GM23338 (cell line): ENCODE measurements around the gene ALOX5AP. TPM values are rescaled to one million over a fixed set of nuclear protein-coding genes. Genes with fewer than 3 reads are reported as not detected.

Experiments
- ATAC-seq: fragments of 200-7000 bp; cut with Tn5 transposase; 3 replicates; pipeline ENCODE4 v1.9.1; 2020
- DNase-seq: peaks from one replicate; pipeline ENCODE4 v3.0.0-alpha.2; 2015; ENCODE audit warnings: low spot score
- H2AFZ ChIP-seq: fragments of 200-600 bp; sonication (generic); 2 replicates; pipeline ENCODE4 v1.8.0; 2016; ENCODE audit warnings: antibody characterized with exemption, mild to moderate bottlenecking, moderate library complexity
- H3F3A ChIP-seq: fragments of 200-600 bp; sonication (generic); replicated peaks from 2 replicates; pipeline ENCODE4 v1.8.0; 2017; ENCODE audit warnings: antibody characterized with exemption, mixed run types, low read depth
- H3K27ac ChIP-seq: fragments of 200-600 bp; sonication (generic); 2 replicates; pipeline ENCODE4 v1.6.1; 2016; ENCODE audit warnings: low read depth
- H3K27me3 ChIP-seq: fragments of 200-600 bp; sonication (generic); 2 replicates; pipeline ENCODE4 v1.8.0; 2016; ENCODE audit warnings: mild to moderate bottlenecking, mixed run types, moderate library complexity; ENCODE audit not compliant: insufficient read depth
- H3K36me3 ChIP-seq: fragments of 200-600 bp; sonication (generic); 2 replicates; pipeline ENCODE4 v1.8.0; 2016; ENCODE audit warnings: mild to moderate bottlenecking; ENCODE audit not compliant: insufficient read depth
- H3K4me1 ChIP-seq: fragments of 200-600 bp; sonication (generic); 2 replicates; pipeline ENCODE4 v1.8.0; 2016; ENCODE audit warnings: mild to moderate bottlenecking, moderate library complexity; ENCODE audit not compliant: insufficient read depth
- H3K4me2 ChIP-seq: fragments of 200-600 bp; sonication (generic); 2 replicates; pipeline ENCODE4 v1.7.1; 2017; ENCODE audit warnings: mixed run types
- H3K4me3 ChIP-seq: fragments of 200-600 bp; sonication (generic); 2 replicates; pipeline ENCODE4 v1.6.1; 2016; ENCODE audit warnings: mixed run types
- H3K79me2 ChIP-seq: fragments of 200-600 bp; sonication (generic); replicated peaks from 2 replicates; pipeline ENCODE4 v1.8.0; 2017; ENCODE audit warnings: mild to moderate bottlenecking; ENCODE audit not compliant: insufficient read depth
- H3K9me2 ChIP-seq: fragments of 200-600 bp; sonication (generic); 2 replicates; pipeline ENCODE4 v1.8.0; 2017; ENCODE audit not compliant: insufficient read depth
- H4K20me1 ChIP-seq: fragments of 200-600 bp; sonication (generic); replicated peaks from 2 replicates; pipeline ENCODE4 v1.8.0; 2017; ENCODE audit warnings: mild to moderate bottlenecking; ENCODE audit not compliant: insufficient read depth
- H3K27ac Mint-ChIP-seq: 2 replicates; pipeline ENCODE4 v1.8.0; 2020; ENCODE audit warnings: inconsistent platforms, mild to moderate bottlenecking, moderate library complexity, mixed read lengths
- H3K27me3 Mint-ChIP-seq: 3 replicates; pipeline ENCODE4 v1.8.0; 2022; ENCODE audit warnings: low read depth, mild to moderate bottlenecking, moderate library complexity, mixed read lengths, inconsistent platforms; ENCODE audit not compliant: insufficient read depth, poor library complexity
- H3K36me3 Mint-ChIP-seq: 3 replicates; pipeline ENCODE4 v1.8.0; 2021; ENCODE audit warnings: low read depth, mild to moderate bottlenecking, inconsistent platforms, moderate library complexity, mixed read lengths
- H3K4me1 Mint-ChIP-seq: 3 replicates; pipeline ENCODE4 v1.8.0; 2020; ENCODE audit warnings: mild to moderate bottlenecking, inconsistent platforms, mixed read lengths
- H3K4me3 Mint-ChIP-seq: 3 replicates; pipeline ENCODE4 v1.8.0; 2021; ENCODE audit warnings: moderate library complexity, mild to moderate bottlenecking, inconsistent platforms, mixed read lengths
- H3K9me3 Mint-ChIP-seq: 3 replicates; pipeline ENCODE4 v1.8.0; 2020; ENCODE audit warnings: moderate library complexity, mild to moderate bottlenecking, inconsistent platforms, mixed read lengths
- CTCF ChIP-seq, 2 experiments: fragments of 200-600 bp in 1 of 2; sonication (generic) in 1 of 2; conservative IDR thresholded peaks; 2 replicates each; pipeline versions ENCODE4 v1.5.1 to v1.6.1; 2016 to 2017; ENCODE audit warnings: antibody characterized with exemption in 2 of 2, low read depth in 2 of 2, mild to moderate bottlenecking in 2 of 2, moderate library complexity in 1 of 2
- EZH2 ChIP-seq: fragments of 200-600 bp; sonication (generic); IDR thresholded peaks from one replicate; pipeline ENCODE4 v1.8.0; 2017; ENCODE audit warnings: antibody characterized with exemption, mild to moderate bottlenecking, low read depth; ENCODE audit not compliant: unreplicated experiment
- JUNB ChIP-seq: IDR thresholded peaks from one replicate; pipeline ENCODE4 v1.6.1; 2016; ENCODE audit warnings: antibody characterized with exemption; ENCODE audit not compliant: unreplicated experiment
- STAT1 ChIP-seq: IDR thresholded peaks from one replicate; pipeline ENCODE4 v1.6.1; 2016; ENCODE audit warnings: antibody characterized with exemption; ENCODE audit not compliant: unreplicated experiment
- ZNF114 ChIP-seq: fragments of 250-450 bp; sonication (Bioruptor Pico); IDR thresholded peaks from 2 replicates; pipeline ENCODE4 v1.5.0; 2020; ENCODE audit warnings: mild to moderate bottlenecking, moderate library complexity
- ZNF331 ChIP-seq: fragments of 250-450 bp; sonication (Bioruptor Pico); IDR thresholded peaks from 2 replicates; pipeline ENCODE4 v1.5.0; 2020; ENCODE audit warnings: low read depth, mild to moderate bottlenecking, moderate library complexity
- ZNF462 ChIP-seq: fragments of 250-450 bp; sonication (Bioruptor Pico); IDR thresholded peaks from 2 replicates; pipeline ENCODE4 v1.5.0; 2020; ENCODE audit warnings: mild to moderate bottlenecking, moderate library complexity
- polyA plus RNA-seq: library from polyadenylated mRNA; unstranded; fragments of >200 nt; fragmentation: Nextera tagmentation; extraction: Ambion mirVana; gene quantifications from 2 replicates; pipeline ENCODE4 v1.2.1, GENCODE V29; 2016
- total RNA-seq: library from RNA; depleted of rRNA; stranded (reverse); fragments of >200 nt; shearing (Covaris generic); gene quantifications from 2 replicates; pipeline ENCODE4 v1.2.3, GENCODE V29; 2014

Gene ALOX5AP
- total and polyA plus RNA-seq, 2 experiments from 2014 or later = 0.23 TPM; not detected in 1

GRCh38 chr13:30725326-30726085 is 9.8 kb upstream of the ALOX5AP start (continued):
- no peak for TF ChIP-seq CTCF (conservative IDR thresholded peaks at IDR 0.05; ENCODE audit: low read depth in 2 of 2)
- no peak for TF ChIP-seq ZNF331 (CRISPR knock-in tag)
- TF ChIP-seq ZNF462 (CRISPR knock-in tag) = no peak

GRCh38 chr13:30726192-30726591 is 9.2 kb upstream of the ALOX5AP start:
- DNase-seq (no peak), ATAC-seq (no peak)
- no peak overlapping the region for H3K27ac Mint-ChIP-seq
- Histone ChIP-seq H3K4me1 (no peaks in the 10 kb centered on the region), H2AFZ (no peak overlapping the region), H3K36me3 (no peaks in the 10 kb centered on the region), H3K79me2 (no peaks in the 10 kb centered on the region), H4K20me1 (no peaks in the 10 kb centered on the region), H3K4me2 (no peak overlapping the region), H3K27ac (no peak overlapping the region), H3F3A (no peaks in the 10 kb centered on the region), H3K4me3 (no peak overlapping the region), H3K9me2 (peaks cover 10% of the 10 kb centered on the region; the same call in 1 of the 2 replicates), H3K27me3 (no peaks in the 10 kb centered on the region)
- H3K4me1 Mint-ChIP-seq = no peaks in the 10 kb centered on the region; the same call in 2 of the 3 replicates
- H3K4me3 Mint-ChIP-seq = no peak overlapping the region
- no peaks in the 10 kb centered on the region for H3K9me3 Mint-ChIP-seq
- no peaks in the 10 kb centered on the region for H3K36me3 Mint-ChIP-seq
- no peaks in the 10 kb centered on the region for H3K27me3 Mint-ChIP-seq
- TF ChIP-seq EZH2 (no peak), ZNF462 (CRISPR knock-in tag) (no peak), JUNB (no peak), ZNF114 (no peak), STAT1 (no peak)
